GM04503 (cell line): ENCODE results near the gene SLC39A11.
"Not testable (repeated sequence)": the region's sequence is repeated elsewhere in the genome, so short reads cannot be mapped to it uniquely, and the experiment has no call there.

Experiments used
- DNase-seq: peaks from one replicate; pipeline ENCODE4 v3.0.0-alpha.2; 2012; ENCODE audit warnings: low read depth

Gene SLC39A11

DNA sequence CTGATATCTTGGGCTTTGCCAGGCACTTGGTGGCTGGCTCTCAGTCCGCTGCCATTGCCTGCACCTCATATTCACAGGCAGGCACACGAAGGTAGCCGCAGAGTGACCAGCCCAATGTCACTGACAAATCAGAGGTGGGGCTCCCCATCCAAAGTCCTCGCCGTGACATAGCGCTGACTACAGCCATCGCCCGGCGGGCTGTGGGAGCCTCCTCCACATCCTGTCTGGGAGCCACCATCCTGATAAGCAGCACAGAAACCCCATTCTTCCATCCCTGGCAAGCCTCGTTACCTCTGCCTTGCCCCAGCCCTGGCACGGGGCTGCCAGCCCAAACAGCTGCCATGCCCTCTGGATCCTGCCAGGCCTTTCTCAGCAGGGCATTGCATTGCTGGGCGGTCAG lies 437.8 kb downstream of the SLC39A11 start:
- DNase-seq = no peak

- DNase-seq = no peak
These were observed 440.5 kb downstream of the SLC39A11 start for GRCh38 chr17:72651988-72652387.

DNA sequence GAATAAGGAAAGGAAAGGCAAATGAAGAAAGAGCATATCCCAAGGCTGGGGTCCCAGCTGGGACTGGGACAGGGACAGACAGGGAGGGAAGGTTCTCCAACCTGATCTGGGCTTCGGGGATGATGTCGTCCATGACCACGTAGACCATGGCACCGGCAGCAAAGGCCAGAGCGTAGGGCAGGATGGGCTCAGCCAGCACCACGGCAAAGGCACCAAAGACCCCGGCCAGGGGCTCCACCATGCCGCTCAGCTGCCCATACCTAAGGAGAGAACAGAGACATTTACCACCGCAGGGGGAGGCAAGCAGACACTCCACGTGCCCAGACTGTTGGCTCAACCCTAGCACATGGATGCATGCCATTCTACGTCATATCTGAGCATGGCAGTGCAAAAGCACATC lies 443.8 kb downstream of the SLC39A11 start:
- DNase-seq = no peak

- no peak for DNase-seq
These were observed 446.3 kb downstream of the SLC39A11 start for GRCh38 chr17:72646176-72646575.

DNA sequence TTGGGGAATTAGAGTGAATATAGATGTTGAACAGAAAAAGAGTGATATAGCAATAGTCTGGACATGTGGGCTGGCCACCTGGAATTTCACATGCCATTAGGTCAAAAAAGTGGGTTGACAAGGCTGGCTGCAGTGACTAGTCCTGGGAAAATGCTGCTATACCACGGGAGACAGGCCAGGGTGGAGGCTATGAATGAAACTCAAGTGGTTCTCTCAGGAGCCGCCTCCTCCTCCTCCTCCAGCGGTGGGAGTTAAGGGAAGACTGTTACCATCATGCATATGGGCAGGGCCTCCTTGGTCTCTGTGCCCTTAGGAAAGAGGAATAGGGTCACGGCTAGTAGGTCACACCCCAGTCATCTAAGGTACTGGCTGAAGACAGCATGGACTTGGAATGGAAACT lies 448.0 kb downstream of the SLC39A11 start:
- DNase-seq = no peak

GRCh38 chr17:72643575-72644216 lies 448.8 kb downstream of the SLC39A11 start:
- DNase-seq = no peak

- DNase-seq = no peak
These were observed 449.8 kb downstream of the SLC39A11 start for GRCh38 chr17:72642720-72643119.

GRCh38 chr17:72640415-72641165 lies 451.9 kb downstream of the SLC39A11 start:
- no peak for DNase-seq

- no peak for DNase-seq
These were observed 452.8 kb downstream of the SLC39A11 start for GRCh38 chr17:72639711-72640110.

DNA sequence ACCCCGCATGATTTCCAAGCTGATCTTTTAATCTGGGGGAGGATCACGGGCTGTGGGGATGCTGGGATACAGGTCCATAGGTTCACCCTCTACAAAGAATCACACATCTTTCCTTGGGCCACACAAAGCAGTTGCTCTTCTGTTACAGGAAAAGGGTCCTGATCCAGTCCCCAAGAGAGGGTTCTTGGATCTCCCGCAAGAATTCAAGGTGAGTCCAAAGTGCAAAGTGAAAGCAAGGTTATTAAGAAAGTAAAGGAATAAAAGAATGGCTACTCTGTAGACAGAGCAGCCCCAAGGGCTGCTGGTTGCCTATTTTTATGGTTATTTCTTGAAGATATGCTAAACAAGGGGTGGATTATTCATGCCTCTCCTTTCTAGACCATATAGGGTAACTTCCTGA lies 453.6 kb downstream of the SLC39A11 start:
- not testable (repeated sequence) for DNase-seq

DNA sequence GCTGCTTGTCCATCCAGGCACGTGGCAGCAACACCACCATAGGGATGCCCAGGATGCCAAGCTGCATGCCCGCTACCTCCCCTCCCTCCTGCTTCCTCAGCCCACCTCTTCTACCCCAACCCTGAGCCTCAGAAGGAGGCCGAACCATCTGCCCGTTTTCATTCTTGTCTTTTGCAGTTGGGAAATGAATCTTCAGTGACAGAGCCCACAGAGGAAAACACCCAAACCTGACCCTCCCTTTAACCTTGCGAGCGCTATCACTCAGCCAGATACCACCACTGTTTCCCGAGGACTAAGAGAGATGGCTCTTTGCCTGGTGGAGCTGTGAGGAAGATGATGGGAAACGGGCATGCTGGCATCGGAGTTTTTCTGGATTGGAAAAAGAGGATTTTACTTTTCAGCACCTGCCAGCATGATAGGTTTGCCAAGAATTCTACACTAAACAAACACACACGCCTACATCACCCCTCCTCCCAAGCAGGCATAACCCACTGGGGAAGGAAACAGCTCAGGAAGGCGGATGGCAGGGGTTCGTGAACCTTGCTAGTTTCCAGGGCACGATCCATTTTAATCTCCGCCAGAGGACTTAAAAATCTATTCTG lies 457.4 kb downstream of the SLC39A11 start:
- no peak for DNase-seq

GRCh38 chr17:72634621-72635020 lies 457.9 kb downstream of the SLC39A11 start:
- no peak for DNase-seq

GRCh38 chr17:72631949-72632684 lies 460.4 kb downstream of the SLC39A11 start:
- DNase-seq = no peak

- DNase-seq = no peak
These were observed 460.9 kb downstream of the SLC39A11 start for GRCh38 chr17:72631568-72631948.

- DNase-seq = no peak
These were observed 467.8 kb downstream of the SLC39A11 start for GRCh38 chr17:72624652-72625051.

- no peak for DNase-seq
These were observed 468.3 kb downstream of the SLC39A11 start for GRCh38 chr17:72624226-72624625.

- no peak for DNase-seq
These were observed 469.6 kb downstream of the SLC39A11 start for GRCh38 chr17:72622661-72623433.

DNA sequence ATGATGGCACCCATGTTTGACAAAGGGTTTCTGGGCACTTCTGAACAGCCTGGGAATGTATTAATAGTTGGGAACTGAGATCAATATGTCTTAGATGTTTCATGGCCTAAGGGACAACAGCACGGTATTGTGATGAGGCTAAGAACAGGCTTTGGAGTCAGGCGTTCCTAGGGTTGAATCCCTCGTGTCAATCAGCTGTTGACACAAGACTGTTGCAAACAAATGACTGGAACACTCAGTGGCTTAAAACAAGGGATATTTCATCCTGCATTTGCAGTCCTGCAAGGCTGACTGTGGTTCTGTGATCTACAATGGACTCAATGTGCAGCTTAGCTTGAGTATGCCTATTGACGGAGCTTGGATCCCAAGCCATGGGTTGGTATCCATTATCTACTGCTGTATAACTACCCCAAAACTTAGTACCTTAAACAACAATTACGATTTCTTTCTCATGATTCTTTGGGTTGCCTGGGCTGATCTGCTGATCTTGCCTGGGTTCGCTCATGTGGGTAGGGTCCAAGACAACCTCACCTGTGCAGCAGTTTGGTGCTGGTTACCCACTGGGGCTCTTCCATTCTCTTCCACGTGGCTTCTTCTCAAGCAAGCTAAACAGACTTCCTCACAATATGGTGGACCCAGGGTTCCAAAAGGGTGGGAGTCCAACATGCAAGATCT lies 472.4 kb downstream of the SLC39A11 start:
- DNase-seq = no peak

DNA sequence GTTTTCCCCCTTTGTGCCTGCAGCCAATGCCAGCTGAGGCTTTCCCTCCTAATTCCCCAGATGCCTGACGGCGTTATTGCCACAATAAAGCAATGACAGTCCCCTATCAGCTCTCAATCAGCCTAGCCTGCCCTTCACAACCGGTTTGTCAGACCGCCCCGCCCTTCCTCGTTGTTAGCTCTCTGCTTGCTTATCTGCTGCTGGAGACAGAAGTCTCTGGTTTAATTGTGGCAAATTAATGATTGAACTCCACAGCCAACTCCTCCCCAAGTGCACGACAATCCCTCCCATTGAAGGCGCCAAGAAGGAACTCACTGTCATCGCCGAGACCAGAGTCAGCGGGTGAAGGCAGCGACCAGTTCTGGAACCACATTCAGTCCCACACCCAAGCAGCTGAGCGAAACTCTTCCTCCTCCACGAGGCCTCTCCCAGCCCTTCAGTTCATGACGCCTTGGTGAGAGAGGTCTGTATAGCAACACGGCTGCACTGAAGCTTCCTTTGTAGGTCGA lies 474.4 kb downstream of the SLC39A11 start:
- no peak for DNase-seq

DNA sequence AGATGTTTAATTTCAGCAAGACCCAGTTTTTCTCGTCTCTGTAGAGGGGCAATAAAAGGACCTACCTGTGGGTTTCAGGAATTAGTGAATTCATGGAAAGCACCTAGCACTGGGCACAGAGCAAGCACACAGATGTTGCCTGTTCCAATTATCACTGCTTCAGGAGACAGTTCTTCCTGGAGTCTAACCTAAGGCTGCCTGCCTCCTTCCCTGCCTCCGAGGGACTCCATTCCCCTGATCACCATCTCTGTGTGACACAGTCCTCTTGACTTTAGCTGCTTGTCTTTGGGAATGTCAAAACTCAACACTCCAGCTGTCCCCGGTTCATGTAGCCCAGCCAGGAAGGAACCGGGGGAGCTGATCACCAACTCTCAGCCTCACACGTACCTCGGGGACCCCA lies 474.9 kb downstream of the SLC39A11 start:
- no peak for DNase-seq

DNA sequence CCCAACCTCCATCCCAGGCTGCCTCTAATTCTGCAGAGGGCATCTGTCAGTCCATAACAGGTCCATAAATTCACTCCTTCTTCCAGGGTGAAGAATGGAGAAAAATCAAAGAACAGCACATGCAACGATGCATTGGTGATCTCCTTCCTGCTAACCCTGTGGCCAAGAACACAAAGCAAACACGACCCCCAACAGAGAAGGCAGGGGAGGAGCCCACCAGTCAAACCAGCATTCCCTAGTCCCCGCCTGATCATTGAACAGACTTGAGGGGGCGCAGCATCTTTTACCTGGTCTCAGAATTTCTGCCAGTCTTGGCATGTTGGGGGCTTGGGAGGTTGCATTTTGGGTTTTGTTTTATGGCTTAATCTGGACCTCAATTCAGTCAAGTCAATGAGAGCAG lies 476.0 kb downstream of the SLC39A11 start:
- no peak for DNase-seq
